HEK293T (cell line): ENCODE data around the gene PLCXD3.

Source experiments
- CTCF ChIA-PET: fragments of 350-600 bp; formaldehyde crosslinking; extraction: SDS; loops from one replicate; lab custom pipeline; 2021; ENCODE audit warnings: antibody characterized with exemption, inconsistent platforms; lab: Yijun Ruan, JAX
- POLR2A ChIA-PET: fragments of 350-600 bp; formaldehyde crosslinking; extraction: SDS; loops from one replicate; lab custom pipeline; 2020; ENCODE audit warnings: antibody characterized with exemption, inconsistent platforms; lab: Yijun Ruan, JAX
- DNase-seq: peaks from one replicate; pipeline ENCODE4 v3.0.0; 2012; ENCODE audit warnings: mixed read lengths; ENCODE audit errors: extremely low spot score
- ARNT ChIP-seq: fragments of 450-650 bp; IDR thresholded peaks from 2 replicates; pipeline ENCODE4 v1.6.1; 2017; ENCODE audit warnings: mild to moderate bottlenecking
- BHLHE40 ChIP-seq: fragments of 450-650 bp; IDR thresholded peaks from 2 replicates; pipeline ENCODE4 v1.6.1; 2016; ENCODE audit warnings: mild to moderate bottlenecking, moderate library complexity, borderline replicate concordance
- CTBP1 ChIP-seq: fragments of 450-650 bp; IDR thresholded peaks from 2 replicates; pipeline ENCODE4 v1.6.1; 2016; ENCODE audit warnings: borderline replicate concordance
- ELF4 ChIP-seq: fragments of 450-650 bp; IDR thresholded peaks from 2 replicates; pipeline ENCODE4 v1.6.1; 2017; ENCODE audit warnings: antibody characterized with exemption
- FOXA1 ChIP-seq: fragments of 450-650 bp; IDR thresholded peaks from 2 replicates; pipeline ENCODE4 v1.6.1; 2016; ENCODE audit warnings: mild to moderate bottlenecking
- FOXK2 ChIP-seq: fragments of 450-650 bp; IDR thresholded peaks from 2 replicates; pipeline ENCODE4 v1.6.1; 2016; ENCODE audit warnings: mild to moderate bottlenecking
- FOXM1 ChIP-seq: fragments of 450-650 bp; IDR thresholded peaks from 2 replicates; pipeline ENCODE4 v1.6.1; 2017; ENCODE audit warnings: mild to moderate bottlenecking, borderline replicate concordance
- HDGF ChIP-seq: fragments of 450-650 bp; IDR thresholded peaks from 2 replicates; pipeline ENCODE4 v1.6.1; 2017; ENCODE audit warnings: antibody characterized with exemption, borderline replicate concordance
- L3MBTL2 ChIP-seq: fragments of 450-650 bp; conservative IDR thresholded peaks from 2 replicates; pipeline ENCODE4 v1.6.1; 2016; ENCODE audit warnings: mild to moderate bottlenecking
- LEF1 ChIP-seq: fragments of 450-650 bp; IDR thresholded peaks from 2 replicates; pipeline ENCODE4 v1.6.1; 2017; ENCODE audit warnings: mild to moderate bottlenecking, borderline replicate concordance
- NFRKB ChIP-seq: fragments of 450-650 bp; IDR thresholded peaks from 2 replicates; pipeline ENCODE4 v1.6.1; 2016; ENCODE audit warnings: mild to moderate bottlenecking, moderate library complexity
- SP1 ChIP-seq: fragments of 450-650 bp; IDR thresholded peaks from 2 replicates; pipeline ENCODE4 v1.6.1; 2017
- SUZ12 ChIP-seq: fragments of 450-650 bp; IDR thresholded peaks from 2 replicates; pipeline ENCODE4 v1.6.1; 2016; ENCODE audit warnings: mild to moderate bottlenecking
- TARDBP ChIP-seq: fragments of 450-650 bp; IDR thresholded peaks from 2 replicates; pipeline ENCODE4 v1.6.1; 2016
- ZNF384 ChIP-seq: fragments of 450-650 bp; IDR thresholded peaks from 2 replicates; pipeline ENCODE4 v1.6.1; 2016
- TF ChIP-seq, protein P1 (sequence below): fragments of 450-650 bp; IDR thresholded peaks from 2 replicates; pipeline ENCODE4 v1.6.1; 2016

The PLCXD3 gene

DNA sequence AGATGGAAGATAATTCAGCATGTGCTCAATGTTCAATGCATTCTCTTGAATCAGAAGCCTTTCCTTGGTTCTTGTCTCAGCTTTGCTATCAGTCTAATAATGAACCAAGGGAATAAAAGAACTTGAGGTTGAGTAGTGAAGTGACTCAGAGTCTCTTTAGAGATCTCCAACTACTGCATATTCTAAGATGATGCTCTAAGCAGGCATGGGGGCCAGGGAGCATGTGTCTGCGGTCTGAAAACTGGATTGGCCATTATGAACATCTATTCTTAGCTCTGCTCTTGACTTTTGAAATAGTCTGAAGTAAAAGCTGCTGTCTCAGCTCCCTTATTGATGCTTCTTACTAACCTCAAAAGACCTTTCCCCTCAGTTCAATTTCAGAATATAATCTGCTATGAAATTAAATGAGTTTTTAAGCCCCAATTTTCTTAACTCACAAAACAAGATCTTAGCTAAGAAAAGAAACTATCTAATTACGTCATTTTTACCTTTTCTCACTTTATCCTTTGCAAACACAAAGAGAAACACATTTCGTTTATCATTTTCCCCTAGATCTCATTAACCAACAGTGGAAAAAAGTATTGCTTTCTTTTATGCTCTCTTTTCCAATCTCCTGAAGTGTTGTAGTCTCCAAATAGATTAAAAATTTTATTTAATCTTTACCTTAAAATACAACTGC is 44.8 kb downstream of the PLCXD3 start:
- ChIA-PET POLR2A (no interaction called here), CTCF (no interaction called here)
- DNase-seq, result no peak

DNA sequence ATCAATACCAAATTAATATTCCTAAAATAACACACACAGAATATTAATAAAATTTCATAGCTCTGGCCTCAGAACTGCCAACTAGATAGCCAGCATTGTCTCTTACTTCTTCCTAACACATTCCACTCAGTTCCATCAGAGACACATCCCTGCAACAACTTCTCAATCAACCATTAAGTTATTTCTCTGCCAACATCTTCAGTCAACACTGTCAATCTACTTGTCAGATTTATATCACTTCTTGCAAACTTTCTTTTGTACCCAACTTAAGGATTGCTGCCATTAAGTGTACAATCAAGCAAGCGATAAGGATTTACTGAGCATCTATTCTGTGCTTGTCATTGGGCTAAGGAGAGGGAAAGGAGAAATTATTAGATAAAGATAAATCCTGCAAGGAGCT is 50.8 kb downstream of the PLCXD3 start:
- CTCF ChIA-PET, result no interaction called here
- TF ChIP-seq FOXK2 (no peak), LEF1 (no peak), ELF4 (no peak), HDGF (no peak), ARNT (no peak), TARDBP (no peak), L3MBTL2 (no peak), CTBP1 (no peak), NFRKB (no peak), ZNF384 (no peak), BHLHE40 (no peak), FOXA1 (no peak), FOXM1 (no peak), SP1 (no peak), SUZ12 (no peak)
- TF ChIP-seq, protein P1, sequence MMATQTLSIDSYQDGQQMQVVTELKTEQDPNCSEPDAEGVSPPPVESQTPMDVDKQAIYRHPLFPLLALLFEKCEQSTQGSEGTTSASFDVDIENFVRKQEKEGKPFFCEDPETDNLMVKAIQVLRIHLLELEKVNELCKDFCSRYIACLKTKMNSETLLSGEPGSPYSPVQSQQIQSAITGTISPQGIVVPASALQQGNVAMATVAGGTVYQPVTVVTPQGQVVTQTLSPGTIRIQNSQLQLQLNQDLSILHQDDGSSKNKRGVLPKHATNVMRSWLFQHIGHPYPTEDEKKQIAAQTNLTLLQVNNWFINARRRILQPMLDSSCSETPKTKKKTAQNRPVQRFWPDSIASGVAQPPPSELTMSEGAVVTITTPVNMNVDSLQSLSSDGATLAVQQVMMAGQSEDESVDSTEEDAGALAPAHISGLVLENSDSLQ, result no peak
- POLR2A ChIA-PET, result no interaction called here
- no peak for DNase-seq

More for the DNA sequence above, 44.8 kb downstream of the PLCXD3 start:
- TF ChIP-seq L3MBTL2 (no peak), NFRKB (no peak), ELF4 (no peak), CTBP1 (no peak), SUZ12 (no peak), FOXA1 (no peak), LEF1 (no peak), SP1 (no peak), ZNF384 (no peak), HDGF (no peak), ARNT (no peak), FOXK2 (no peak)
- TF ChIP-seq, protein P1, result no peak

DNA sequence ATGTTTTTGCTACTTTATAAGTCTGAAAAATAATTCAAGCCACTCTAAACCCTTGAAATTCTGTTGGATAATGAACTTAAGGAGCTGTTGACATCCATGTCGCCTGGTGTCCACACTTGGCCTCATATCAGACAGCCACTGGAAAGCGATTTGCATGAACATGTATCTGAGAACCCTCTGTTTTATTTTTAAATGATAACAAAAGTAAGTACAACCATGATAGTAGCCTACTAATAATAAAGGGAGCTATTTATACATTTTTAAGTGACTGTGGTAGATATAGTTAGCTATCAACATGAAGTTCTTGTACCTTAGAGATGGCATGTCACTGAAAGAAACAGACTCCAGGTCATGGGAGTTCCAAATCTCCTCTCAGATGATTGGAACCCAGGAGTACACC is 53.3 kb downstream of the PLCXD3 start:
- DNase-seq, result no peak
- ChIA-PET CTCF (no interaction called here), POLR2A (no interaction called here)
- no peak for TF ChIP-seq L3MBTL2
- no peak for TF ChIP-seq FOXM1
- TF ChIP-seq FOXA1, result no peak
- TF ChIP-seq, protein P1, result no peak
- no peak for TF ChIP-seq LEF1
- no peak for TF ChIP-seq TARDBP
- TF ChIP-seq CTBP1, result no peak
- TF ChIP-seq ARNT, result no peak
- TF ChIP-seq ELF4, result no peak
- no peak for TF ChIP-seq SP1
- no peak for TF ChIP-seq NFRKB
- TF ChIP-seq FOXK2, result no peak
- no peak for TF ChIP-seq SUZ12
- no peak for TF ChIP-seq BHLHE40
- no peak for TF ChIP-seq HDGF

DNA sequence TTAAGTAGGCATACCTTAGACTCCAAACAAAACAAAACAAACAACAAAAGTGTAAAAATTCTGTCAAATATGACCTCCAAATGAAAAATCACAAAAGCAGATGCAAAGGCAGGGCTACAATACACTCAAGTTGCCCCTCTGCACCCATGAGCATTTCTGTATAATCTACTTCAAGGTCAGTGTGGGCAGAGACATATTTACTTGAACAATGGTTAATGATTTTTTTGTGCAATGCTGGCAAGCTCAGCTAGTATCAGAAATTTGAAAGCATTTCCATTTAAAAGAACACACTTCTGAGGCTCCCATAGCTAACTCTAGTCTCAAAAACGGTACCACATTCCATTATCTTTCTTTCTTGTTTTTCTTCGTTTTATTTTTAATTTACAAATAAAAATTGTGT is 57.9 kb downstream of the PLCXD3 start:
- ChIA-PET POLR2A (no interaction called here), CTCF (no interaction called here)
- TF ChIP-seq FOXK2, result no peak
- TF ChIP-seq SP1, result no peak
- TF ChIP-seq L3MBTL2, result no peak
- no peak for TF ChIP-seq ELF4

DNA sequence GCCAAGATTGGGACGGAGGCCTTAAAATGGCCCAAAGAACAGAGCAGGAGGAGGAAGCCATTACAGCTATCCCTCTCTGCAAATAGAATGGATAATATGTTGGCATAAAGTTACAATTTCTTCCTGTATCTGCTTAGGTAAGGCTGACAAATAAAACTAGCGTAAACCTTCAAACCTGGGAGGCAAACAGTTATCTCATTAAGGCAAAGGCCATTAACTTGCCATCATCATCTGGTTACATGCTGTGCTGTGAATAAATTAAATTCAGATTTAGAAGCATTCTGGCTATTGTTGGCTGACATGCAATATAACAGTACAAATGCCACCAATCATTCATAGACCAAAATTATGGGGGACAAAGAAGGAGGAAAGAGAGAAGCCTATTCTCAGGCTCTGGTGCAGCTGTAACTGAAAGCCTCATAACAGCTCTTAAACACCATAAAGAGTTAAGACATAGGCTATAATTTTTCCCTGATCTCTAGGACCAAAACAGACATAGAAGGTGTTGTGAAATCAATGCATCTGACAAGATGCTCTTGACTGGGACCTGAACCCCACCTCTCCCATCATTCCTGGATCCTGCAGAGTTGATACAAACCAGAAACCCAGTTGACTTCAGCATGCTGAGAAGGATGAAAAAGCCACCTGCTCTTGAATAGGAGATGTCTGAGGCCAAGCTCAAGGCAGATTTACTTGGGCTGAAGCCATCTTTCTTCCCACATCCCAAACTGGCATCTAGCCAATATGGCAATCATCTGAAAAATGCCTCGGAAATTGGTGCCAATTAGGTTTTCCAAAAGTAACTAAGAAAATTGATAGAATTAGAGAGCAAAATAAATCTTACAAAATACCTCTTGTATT is 62.5 kb downstream of the PLCXD3 start:
- POLR2A ChIA-PET, result no interaction called here
- CTCF ChIA-PET, result no interaction called here
- TF ChIP-seq, protein P1, result no peak
- no peak for TF ChIP-seq FOXK2
- TF ChIP-seq HDGF, result no peak
- no peak for TF ChIP-seq TARDBP
- no peak for TF ChIP-seq LEF1
- no peak for TF ChIP-seq SP1
- DNase-seq, result no peak

More for the DNA sequence above, 57.9 kb downstream of the PLCXD3 start:
- DNase-seq, result no peak
